HCT116 (cell line): ENCODE results near the gene CERKL. TPM values are rescaled to one million over a fixed set of nuclear protein-coding genes. Genes with fewer than 3 reads are reported as not detected.

Experiments used
- ATAC-seq: fragments of 200-7000 bp; cut with Tn5 transposase; 2 replicates; pipeline ENCODE4 v1.9.1; 2020; ENCODE audit warnings: mild to moderate bottlenecking, moderate library complexity
- BruUV-seq: library from RNA; stranded (reverse); fragments of 400-500 nt; replicated peaks from 2 replicates; lab custom pipeline; 2021; lab: Mats Ljungman, UMichigan
- CTCF ChIA-PET: fragments of 300-600 bp; sonication (Branson Sonifier 250); formaldehyde crosslinking; loops from one replicate; lab custom pipeline; 2021; ENCODE audit warnings: antibody characterized with exemption; lab: Charles Lee
- POLR2A ChIA-PET: fragments of 300-600, 350-600 bp; sonication (Branson Sonifier 250); formaldehyde crosslinking; loops from one replicate; lab custom pipeline; 2021; ENCODE audit warnings: antibody characterized with exemption; lab: Charles Lee
- RAD21 ChIA-PET, 2 experiments: fragments of 300-600 bp; sonication (Branson Sonifier 250); formaldehyde crosslinking; loops; one replicate each; lab custom pipeline; 2023; ENCODE audit warnings: low total read pairs in 2 of 2; ENCODE audit not compliant: uncharacterized antibody in 2 of 2, unreplicated experiment in 2 of 2, low non-redundant PET in 1 of 2; lab: Charles Lee
- DNase-seq: peaks from one replicate; pipeline ENCODE4 v3.0.0-alpha.2; 2010; ENCODE audit warnings: low read depth, low spot score
- H2AFZ ChIP-seq: fragments of 200-600 bp; shearing (Covaris generic), sonication (generic); 2 replicates; pipeline ENCODE4 v1.6.1; 2017; ENCODE audit warnings: low read depth, mixed run types, mixed read lengths, antibody characterized with exemption, low read length; ENCODE audit not compliant: poor library complexity, severe bottlenecking
- H3K27ac ChIP-seq: 2 replicates; pipeline ENCODE4 v1.5.1; 2012; ENCODE audit warnings: low read depth, low read length
- H3K27me3 ChIP-seq: fragments of 200-600 bp; sonication (generic); 2 replicates; pipeline ENCODE4 v1.6.1; 2016; ENCODE audit warnings: mixed run types, low read length, mixed read lengths; ENCODE audit not compliant: insufficient read depth
- H3K36me3 ChIP-seq, 2 experiments: fragments of 200-500 bp in 1 of 2; fragments of 200-600 bp in 1 of 2; sonication (Bioruptor generic) in 1 of 2; sonication (generic) in 1 of 2; 2 replicates each; pipeline versions ENCODE4 v1.5.1 to v1.6.1; 2014 to 2016; ENCODE audit warnings: low read length in 2 of 2, inconsistent platforms in 1 of 2, mixed read lengths in 1 of 2, mixed run types in 1 of 2; ENCODE audit not compliant: insufficient read depth in 2 of 2, control insufficient read depth in 1 of 2
- H3K4me1 ChIP-seq, 2 experiments: fragments of 200-600 bp in 1 of 2; sonication (generic) in 1 of 2; 2 replicates each; pipeline versions ENCODE4 v1.5.1 to v1.6.1; 2012 to 2017; ENCODE audit warnings: low read length in 2 of 2, inconsistent platforms in 1 of 2, mild to moderate bottlenecking in 1 of 2, mixed read lengths in 1 of 2, mixed run types in 1 of 2, moderate library complexity in 1 of 2; ENCODE audit not compliant: insufficient read depth in 2 of 2, control insufficient read depth in 1 of 2
- H3K4me2 ChIP-seq: fragments of 200-600 bp; sonication (generic); 2 replicates; pipeline ENCODE4 v1.6.1; 2017; ENCODE audit warnings: mixed run types, low read length, mixed read lengths
- H3K4me3 ChIP-seq, 2 experiments: fragments of 200-600 bp in 1 of 2; sonication (generic) in 1 of 2; replicated peaks in 1 of 2; 2 replicates each; pipeline ENCODE4 v1.5.1; 2011 to 2016; ENCODE audit warnings: low read length in 2 of 2, control low read depth in 1 of 2, low read depth in 1 of 2, mild to moderate bottlenecking in 1 of 2, mixed read lengths in 1 of 2, mixed run types in 1 of 2
- H3K79me2 ChIP-seq: fragments of 200-600 bp; sonication (generic); 2 replicates; pipeline ENCODE4 v1.6.1; 2017; ENCODE audit warnings: mild to moderate bottlenecking, mixed run types, low read length, moderate library complexity, mixed read lengths; ENCODE audit not compliant: insufficient read depth
- H3K9ac ChIP-seq: fragments of 200-600 bp; sonication (generic); 2 replicates; pipeline ENCODE4 v1.6.1; 2016; ENCODE audit warnings: low read length, mixed read lengths
- H3K9me2 ChIP-seq: fragments of 200-600 bp; sonication (generic), shearing (Covaris generic); 2 replicates; pipeline ENCODE4 v1.6.1; 2017; ENCODE audit warnings: mixed run types, mild to moderate bottlenecking, moderate library complexity; ENCODE audit not compliant: insufficient read depth
- H3K9me3 ChIP-seq, 2 experiments: fragments of 200-500 bp in 1 of 2; fragments of 200-600 bp in 1 of 2; sonication (Bioruptor generic) in 1 of 2; sonication (generic) in 1 of 2; 2 replicates each; pipeline ENCODE4 v1.6.1; 2014 to 2017; ENCODE audit warnings: low read length in 2 of 2, mixed read lengths in 2 of 2, inconsistent platforms in 1 of 2, low read depth in 1 of 2, mild to moderate bottlenecking in 1 of 2, mixed run types in 1 of 2, moderate library complexity in 1 of 2; ENCODE audit not compliant: control insufficient read depth in 1 of 2, insufficient read depth in 1 of 2
- H4K20me1 ChIP-seq: fragments of 200-600 bp; sonication (generic), shearing (Covaris generic); 2 replicates; pipeline ENCODE4 v1.6.1; 2017; ENCODE audit warnings: mixed run types, mild to moderate bottlenecking, moderate library complexity; ENCODE audit not compliant: insufficient read depth
- CTCF ChIP-seq, 3 experiments: fragments of 200-600 bp in 1 of 3; sonication (generic) in 1 of 3; IDR thresholded peaks in 2 of 3; conservative IDR thresholded peaks in 1 of 3; 2 replicates each; pipeline ENCODE4 v1.5.1; 2012 to 2017; ENCODE audit warnings: low read depth in 2 of 3, low read length in 2 of 3, antibody characterized with exemption in 1 of 3, borderline replicate concordance in 1 of 3, control low read depth in 1 of 3, mild to moderate bottlenecking in 1 of 3, mixed read lengths in 1 of 3, mixed run types in 1 of 3, moderate library complexity in 1 of 3; ENCODE audit not compliant: insufficient read depth in 1 of 3
- EZH2phosphoT487 ChIP-seq: fragments of 200-600 bp; IDR thresholded peaks from 2 replicates; pipeline ENCODE4 v1.6.1; 2018; ENCODE audit warnings: antibody characterized with exemption, borderline replicate concordance
- FOSL1 ChIP-seq: IDR thresholded peaks from 2 replicates; pipeline ENCODE4 v1.6.1; 2012; ENCODE audit warnings: low read depth
- POLR2A ChIP-seq: IDR thresholded peaks from 2 replicates; pipeline ENCODE4 v1.7.0; 2011; ENCODE audit warnings: borderline replicate concordance; ENCODE audit not compliant: insufficient read depth, insufficient read length; ENCODE audit errors: extremely low read depth
- REST ChIP-seq: IDR thresholded peaks from 2 replicates; pipeline ENCODE4 v1.6.1; 2012; ENCODE audit warnings: low read depth
- intact Hi-C: fragments of 100-400 bp; cut with micrococcal nuclease; formaldehyde crosslinking; loops from 2 replicates; pipeline ENCODE4 v1.10.0; 2022
- total RNA-seq: library from RNA; stranded (reverse); gene quantifications from one replicate; pipeline ENCODE4 v1.2.1, GENCODE V29; 2021; ENCODE audit not compliant: unreplicated experiment

The CERKL gene
- total RNA-seq, 1 experiment from 2014 or later = 0.66 TPM

- no peak for ATAC-seq
- Histone ChIP-seq H3K9me3 (no peaks in the 10 kb centered on the region), H3K79me2 (no peaks in the 10 kb centered on the region), H3K9ac (no peak overlapping the region), H3K4me2 (no peak overlapping the region), H3K36me3 (no peaks in the 10 kb centered on the region), H2AFZ (no peak overlapping the region), H3K4me1 (peaks cover 0 to 10% of the 10 kb centered on the region in 2 experiments; a peak in 2 of 4 replicates), H4K20me1 (no peaks in the 10 kb centered on the region), H3K9me2 (no peaks in the 10 kb centered on the region), H3K27ac (no peak overlapping the region), H3K27me3 (peaks cover 14% of the 10 kb centered on the region; the same call in 1 of the 2 replicates), H3K4me3 (no peak overlapping the region)
- TF ChIP-seq CTCF (IDR thresholded peaks at IDR 0.05 in 2 of 3, conservative IDR thresholded peaks at IDR 0.05 in 1 of 3; ENCODE audit: borderline replicate concordance in 1 of 3, insufficient read depth in 1 of 3, low read depth in 2 of 3, low read length in 2 of 3) (no peak), REST (peak; percentile 54), POLR2A (no peak), FOSL1 (no peak), EZH2phosphoT487 (no peak)
- no TSS peak for BruUV-seq
- ChIA-PET RAD21 (no interaction called here), POLR2A (no interaction called here), CTCF (no interaction called here)
- intact Hi-C loops = no loop called here
- no peak for DNase-seq
Measured at GRCh38 chr2:181685150-181685688, 28.3 kb upstream of the CERKL start.
